HG03439 (cell line): ENCODE data around the gene ARHGAP11B.
A peak's percentile ranks its signal among the peaks of the same experiment; 100 is the strongest.
"Not testable (repeated sequence)": the region's sequence is repeated elsewhere in the genome, so short reads cannot be mapped to it uniquely, and the experiment has no call there.

Source experiments
- ATAC-seq: cut with Tn5 transposase; IDR thresholded peaks from one replicate; pipeline ENCODE4 v1.9.1; 2021; ENCODE audit warnings: mild to moderate bottlenecking, moderate library complexity; ENCODE audit not compliant: unreplicated experiment

The ARHGAP11B gene

GRCh38 chr15:30625436-30626193, at the start of gene ARHGAP11B:
Gene ARHGAP11B, plus strand, starts transcription at chr15:30626128.
- peak; percentile 94 for ATAC-seq

GRCh38 chr15:30579394-30579970, 46.4 kb upstream of the ARHGAP11B start:
- ATAC-seq, result not testable (repeated sequence)

GRCh38 chr15:30580716-30581115, 45.2 kb upstream of the ARHGAP11B start:
- ATAC-seq, result not testable (repeated sequence)

GRCh38 chr15:30598953-30599352, 27.0 kb upstream of the ARHGAP11B start:
- ATAC-seq, result not testable (repeated sequence)

GRCh38 chr15:30603796-30604195, 22.1 kb upstream of the ARHGAP11B start, which contains the start of gene GOLGA8H:
Gene GOLGA8H, plus strand, starts transcription at chr15:30604028. Its CDS starts 98 bp downstream, at chr15:30604126.
- ATAC-seq, result not testable (repeated sequence)

GRCh38 chr15:30612271-30612670, 13.7 kb upstream of the ARHGAP11B start:
- ATAC-seq, result not testable (repeated sequence)

- ATAC-seq, result not testable (repeated sequence)
These were observed 4.6 kb upstream of the ARHGAP11B start for GRCh38 chr15:30621342-30621741.

GRCh38 chr15:30626194-30626565, 252 bp downstream of the ARHGAP11B start:
- not testable (repeated sequence) for ATAC-seq

- ATAC-seq, result not testable (repeated sequence)
These were observed 704 bp downstream of the ARHGAP11B start for GRCh38 chr15:30626632-30627031.

GRCh38 chr15:30650012-30650929, 24.3 kb downstream of the ARHGAP11B start:
- ATAC-seq, result peak; percentile 89

- ATAC-seq, result not testable (repeated sequence)
These were observed 35.2 kb downstream of the ARHGAP11B start for GRCh38 chr15:30661154-30661553.

- ATAC-seq, result not testable (repeated sequence)
These were observed 43.7 kb downstream of the ARHGAP11B start for GRCh38 chr15:30669621-30670020.

GRCh38 chr15:30670056-30670455, 44.1 kb downstream of the ARHGAP11B start:
- ATAC-seq, result no peak

GRCh38 chr15:30671309-30671708, 45.4 kb downstream of the ARHGAP11B start:
- no peak for ATAC-seq

- no peak for ATAC-seq
These were observed 49.2 kb downstream of the ARHGAP11B start for GRCh38 chr15:30675126-30675525.

GRCh38 chr15:30675891-30676290, 50.0 kb downstream of the ARHGAP11B start:
- ATAC-seq, result not testable (repeated sequence)

GRCh38 chr15:30680997-30681396, 55.1 kb downstream of the ARHGAP11B start:
- not testable (repeated sequence) for ATAC-seq

- ATAC-seq, result not testable (repeated sequence)
These were observed 59.9 kb downstream of the ARHGAP11B start for GRCh38 chr15:30685709-30686285.

- not testable (repeated sequence) for ATAC-seq
These were observed 60.7 kb downstream of the ARHGAP11B start for GRCh38 chr15:30686651-30687050.
